Embryonic facial prominence (tissue), 1 donor: ENCODE measurements around the gene TYMP.
"Not testable (repeated sequence)": the region's sequence is repeated elsewhere in the genome, so short reads cannot be mapped to it uniquely, and the experiment has no call there.

Experiments
- DNase-seq: peaks from one replicate; pipeline ENCODE4 v3.0.0-alpha.2; 2016; ENCODE audit errors: extremely low spot score

TYMP gene

DNA sequence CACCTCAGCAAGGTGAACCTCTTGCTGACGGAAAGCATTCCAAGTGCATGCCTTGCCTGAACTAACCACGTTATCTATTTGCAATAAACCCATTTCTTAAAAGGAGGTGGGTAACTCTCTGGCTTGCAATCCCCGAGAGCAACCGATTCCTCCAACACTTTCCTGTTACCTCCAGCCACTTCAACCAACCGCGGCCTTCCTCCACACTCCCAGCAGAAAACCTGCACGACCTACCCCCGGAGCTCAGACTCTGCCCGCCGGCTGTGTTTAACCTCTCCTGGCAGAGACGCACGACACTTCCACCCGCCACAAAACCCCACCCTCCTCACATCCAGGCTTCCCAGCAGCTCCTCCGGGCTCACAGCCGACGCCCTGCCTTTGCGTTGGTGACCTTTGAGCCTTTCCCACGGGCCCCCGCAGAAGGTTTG lies 5.1 kb downstream of the TYMP start:
- no peak for DNase-seq

- DNase-seq = no peak
These were observed 5.8 kb downstream of the TYMP start for GRCh38 chr22:50523806-50524675.

DNA sequence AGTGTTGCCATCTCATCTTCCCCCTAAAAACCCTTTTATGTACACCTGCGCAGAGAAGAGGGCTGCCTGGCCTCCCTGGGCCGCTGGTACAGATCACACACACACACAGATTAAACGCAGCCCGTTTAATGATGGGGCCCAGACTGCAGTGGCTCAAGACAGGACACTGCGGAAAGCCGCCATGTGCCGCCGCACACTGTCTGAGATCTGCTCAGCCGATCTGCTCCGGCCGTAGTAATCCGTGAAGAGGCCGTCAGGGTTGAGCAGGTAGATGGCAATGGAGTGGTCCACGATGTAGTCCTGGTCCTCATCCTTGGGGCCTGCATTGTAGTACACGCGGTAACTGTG lies 6.4 kb downstream of the TYMP start:
- no peak for DNase-seq

DNA sequence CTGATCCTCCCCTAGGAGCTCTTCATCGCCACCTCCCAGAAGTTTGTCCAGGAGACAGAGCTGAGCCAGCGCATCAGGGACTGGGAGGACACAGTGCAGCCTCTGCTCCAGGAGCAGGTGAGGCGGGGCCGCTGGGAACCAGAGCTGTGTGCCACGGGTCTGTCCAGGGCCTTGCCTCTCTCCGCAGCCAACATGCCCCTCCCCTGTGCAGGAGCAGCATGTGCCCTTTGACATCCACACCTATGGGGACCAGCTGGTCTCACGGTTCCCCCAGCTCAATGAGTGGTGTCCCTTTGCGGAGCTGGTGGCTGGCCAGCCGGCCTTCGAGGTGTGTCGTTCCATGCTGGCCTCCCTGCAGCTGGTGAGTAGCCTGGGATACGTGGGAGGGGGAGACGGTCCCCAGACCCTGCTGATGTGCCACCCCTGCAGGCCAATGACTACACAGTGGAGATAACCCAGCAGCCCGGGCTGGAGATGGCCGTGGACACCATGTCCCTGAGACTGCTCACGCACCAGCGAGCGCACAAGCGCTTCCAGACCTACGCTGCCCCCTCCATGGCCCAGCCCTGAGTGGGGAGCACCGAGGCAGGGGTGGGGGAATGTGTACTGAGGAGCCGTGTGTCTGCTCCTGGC lies 6.9 kb downstream of the TYMP start:
- no peak for DNase-seq

DNA sequence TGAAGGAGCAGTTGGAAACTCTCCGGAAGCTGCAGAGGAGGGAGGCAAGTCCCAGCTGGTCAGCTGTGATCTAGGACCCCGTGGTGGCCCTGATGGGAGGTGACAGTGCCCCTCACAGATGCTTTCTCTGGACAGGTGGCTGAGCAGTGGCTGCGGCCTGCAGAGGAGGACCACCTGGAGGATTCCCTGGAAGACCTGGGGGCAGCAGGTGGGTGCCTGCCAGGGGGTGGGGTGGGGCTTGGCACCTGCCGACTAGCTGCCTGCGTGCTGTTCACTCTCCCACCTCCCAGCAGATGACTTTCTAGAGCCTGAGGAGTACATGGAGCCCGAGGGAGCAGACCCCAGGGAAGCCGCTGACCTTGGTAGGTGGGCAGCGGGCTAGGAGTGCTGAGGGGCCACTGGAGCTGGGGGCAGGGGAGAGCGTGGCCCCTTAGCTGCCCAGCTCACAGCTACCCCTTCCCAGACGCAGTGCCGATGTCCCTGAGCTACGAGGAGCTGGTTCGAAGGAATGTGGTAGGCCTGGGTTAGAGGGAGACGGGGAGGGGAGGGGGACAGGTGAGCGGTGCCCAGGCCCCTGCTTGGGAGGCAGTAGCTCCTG lies 7.5 kb downstream of the TYMP start:
- DNase-seq = no peak

DNA sequence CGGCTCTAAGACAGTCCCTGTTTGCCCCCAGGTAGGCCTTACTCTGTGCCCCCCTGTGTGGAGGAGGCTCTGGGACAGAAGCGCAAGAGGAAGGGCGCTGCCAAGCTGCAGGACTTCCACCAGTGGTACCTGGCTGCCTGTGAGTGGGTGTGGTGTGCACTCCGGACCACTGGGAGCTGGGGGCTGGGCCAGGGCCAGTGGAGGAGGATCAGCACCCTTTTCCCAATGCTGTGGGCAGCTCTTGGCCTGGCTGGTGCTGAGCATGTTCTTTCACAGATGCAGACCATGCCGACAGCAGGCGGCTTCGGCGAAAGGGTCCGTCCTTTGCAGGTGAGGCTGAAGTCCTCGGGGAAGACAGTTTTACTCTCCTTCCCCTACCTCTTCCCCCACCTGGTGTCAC lies 8.1 kb downstream of the TYMP start:
- no peak for DNase-seq

DNA sequence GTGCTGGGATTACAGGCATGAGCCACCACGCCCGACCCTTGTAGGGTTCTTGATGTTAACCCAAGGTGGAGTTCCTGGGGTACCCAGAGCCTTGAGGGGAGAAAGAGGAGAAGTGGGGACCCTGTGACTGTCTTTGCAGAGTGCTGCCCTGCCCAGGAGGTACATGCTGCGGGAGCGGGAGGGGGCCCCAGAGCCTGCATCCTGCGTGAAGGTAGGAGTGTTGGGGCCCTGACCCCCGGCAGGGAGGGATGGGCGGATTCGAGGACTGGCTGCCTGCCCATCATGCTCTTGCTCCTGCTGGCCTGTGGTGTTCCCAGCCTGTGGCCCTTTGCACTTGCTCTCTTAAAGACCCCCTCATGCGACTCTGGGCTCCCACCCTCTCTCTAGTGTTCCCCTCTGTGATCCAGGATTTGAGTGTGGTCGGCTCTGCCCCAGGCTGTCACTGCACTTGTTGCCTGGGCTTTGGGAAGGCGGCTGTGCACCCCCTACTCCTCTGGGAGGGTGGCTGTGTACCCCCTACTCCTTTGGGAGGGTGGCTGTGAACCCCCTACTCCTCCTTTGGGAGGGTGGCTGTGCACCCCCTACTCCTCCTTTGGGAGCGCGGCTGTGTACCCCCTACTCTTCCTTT lies 8.9 kb downstream of the TYMP start:
- no peak for DNase-seq

- not testable (repeated sequence) for DNase-seq
These were observed 9.6 kb downstream of the TYMP start for GRCh38 chr22:50520184-50520583.

DNA sequence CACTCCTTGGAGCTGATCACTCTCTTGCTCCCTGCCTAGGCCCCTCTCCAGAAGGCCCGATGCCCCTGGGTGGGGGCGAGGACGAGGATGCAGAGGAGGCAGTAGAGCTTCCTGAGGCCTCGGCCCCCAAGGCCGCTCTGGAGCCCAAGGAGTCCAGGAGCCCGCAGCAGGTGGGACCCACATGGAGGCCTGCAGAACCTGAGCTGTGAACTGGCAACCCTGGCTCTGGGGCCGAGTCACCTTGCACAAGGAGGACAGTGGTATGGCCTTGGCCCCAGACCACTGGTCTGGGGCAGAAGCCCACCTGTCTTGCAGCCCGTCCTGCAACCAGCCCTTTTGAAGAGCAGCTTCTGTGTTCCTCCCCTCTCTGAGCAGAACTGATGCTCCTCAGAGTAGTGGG lies 10.7 kb downstream of the TYMP start:
- DNase-seq = no peak

- DNase-seq = no peak
These were observed 11.2 kb downstream of the TYMP start for GRCh38 chr22:50518606-50519005.

GRCh38 chr22:50517495-50518260 lies 12.1 kb downstream of the TYMP start:
- no peak for DNase-seq

DNA sequence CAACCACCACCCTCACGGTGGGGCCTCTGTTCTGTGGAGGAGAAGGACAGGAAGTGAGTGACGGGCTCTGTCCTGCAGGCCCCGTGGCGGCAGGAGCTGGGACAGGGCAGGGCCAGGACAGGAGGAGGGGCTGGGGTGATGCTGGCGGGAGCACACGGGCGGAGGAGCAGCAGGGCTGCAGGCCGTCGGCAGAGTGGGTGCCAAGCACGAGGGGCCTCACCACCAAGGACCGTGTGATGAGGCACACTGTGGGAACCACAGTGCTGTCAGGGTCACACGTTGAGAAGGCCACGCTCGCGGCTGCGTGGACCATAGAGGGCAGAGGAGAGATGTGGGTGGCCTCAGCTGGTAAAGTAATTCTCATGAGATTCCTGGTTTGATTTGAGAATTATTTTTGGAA lies 12.9 kb downstream of the TYMP start:
- no peak for DNase-seq

- DNase-seq = no peak
These were observed 13.7 kb downstream of the TYMP start for GRCh38 chr22:50516068-50516467.

DNA sequence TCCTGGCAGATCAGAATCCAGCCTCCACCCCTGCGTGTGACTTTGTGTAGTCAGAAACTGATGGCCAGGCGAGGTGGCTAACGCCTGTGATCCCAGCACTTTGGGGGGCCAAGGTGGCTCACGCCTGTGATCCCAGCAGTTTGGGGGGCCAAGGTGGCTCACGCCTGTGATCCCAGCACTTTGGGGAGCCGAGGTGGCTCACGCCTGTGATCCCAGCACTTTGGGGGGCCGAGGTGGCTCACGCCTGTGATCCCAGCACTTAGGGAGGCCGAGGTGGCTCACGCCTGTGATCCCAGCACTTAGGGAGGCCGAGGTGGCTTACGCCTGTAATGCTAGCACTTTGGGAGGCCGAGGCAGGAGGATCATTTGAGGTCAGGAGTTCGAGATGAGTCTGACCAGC lies 16.6 kb downstream of the TYMP start:
- no peak for DNase-seq

DNA sequence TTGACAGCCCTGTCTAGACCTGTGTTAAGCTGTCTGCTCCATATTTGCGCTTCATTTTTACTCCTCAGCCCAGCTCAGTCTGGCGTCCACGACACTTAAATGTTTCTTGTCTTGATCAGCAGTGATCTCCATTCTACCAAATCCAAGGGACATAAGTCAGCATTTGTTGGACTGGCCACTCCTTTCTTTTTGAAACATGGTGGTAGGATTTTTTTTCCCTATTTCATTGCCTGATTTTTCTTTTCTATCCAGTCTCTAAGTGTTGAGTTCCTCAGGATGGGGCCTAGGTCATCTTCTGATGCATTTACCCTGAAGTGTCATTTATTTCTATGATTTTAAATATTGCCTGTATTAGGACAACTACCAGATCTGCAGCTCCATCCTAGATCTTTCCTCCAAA lies 20.9 kb downstream of the TYMP start:
- DNase-seq = no peak

GRCh38 chr22:50507991-50508884 lies 21.6 kb downstream of the TYMP start, which contains the start of gene NCAPH2:
NCAPH2 (plus strand) TSS chr22:50508224; CDS start chr22:50508338, 114 bp downstream.
- peak; percentile 97 for DNase-seq

DNA sequence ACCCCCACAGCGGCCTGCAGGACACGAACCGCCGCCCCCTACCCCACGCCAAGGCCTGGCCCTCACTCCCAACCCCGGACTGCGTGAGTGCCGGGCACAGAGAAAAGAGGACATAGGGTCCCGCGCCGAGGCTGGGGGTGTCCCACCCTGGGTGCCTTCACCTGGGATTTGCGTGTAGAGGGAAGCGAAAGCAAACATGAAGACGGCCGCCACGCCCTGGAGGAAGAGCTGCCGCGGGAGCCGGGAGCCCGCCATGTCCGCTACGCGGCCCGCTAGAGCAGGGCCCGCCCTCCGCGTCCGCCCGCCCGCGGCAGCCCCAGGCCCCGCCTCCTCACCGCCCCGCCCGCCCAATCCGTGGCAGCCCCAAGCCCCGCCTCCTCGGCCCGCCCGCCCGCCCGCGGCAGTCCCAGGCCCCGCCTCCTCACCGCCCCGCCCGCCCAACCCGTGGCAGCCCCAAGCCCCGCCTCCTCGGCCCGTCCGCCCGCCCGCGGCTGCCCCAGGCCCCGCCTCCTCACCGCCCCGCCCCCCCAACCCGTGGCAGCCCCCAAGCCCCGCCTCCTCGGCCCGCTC lies 22.3 kb downstream of the TYMP start, which contains the start of gene LMF2:
LMF2 (minus strand) TSS at position 282 of the 570 bp plus-strand sequence; CDS start at position 255, 27 bp downstream.
- DNase-seq = no peak

DNA sequence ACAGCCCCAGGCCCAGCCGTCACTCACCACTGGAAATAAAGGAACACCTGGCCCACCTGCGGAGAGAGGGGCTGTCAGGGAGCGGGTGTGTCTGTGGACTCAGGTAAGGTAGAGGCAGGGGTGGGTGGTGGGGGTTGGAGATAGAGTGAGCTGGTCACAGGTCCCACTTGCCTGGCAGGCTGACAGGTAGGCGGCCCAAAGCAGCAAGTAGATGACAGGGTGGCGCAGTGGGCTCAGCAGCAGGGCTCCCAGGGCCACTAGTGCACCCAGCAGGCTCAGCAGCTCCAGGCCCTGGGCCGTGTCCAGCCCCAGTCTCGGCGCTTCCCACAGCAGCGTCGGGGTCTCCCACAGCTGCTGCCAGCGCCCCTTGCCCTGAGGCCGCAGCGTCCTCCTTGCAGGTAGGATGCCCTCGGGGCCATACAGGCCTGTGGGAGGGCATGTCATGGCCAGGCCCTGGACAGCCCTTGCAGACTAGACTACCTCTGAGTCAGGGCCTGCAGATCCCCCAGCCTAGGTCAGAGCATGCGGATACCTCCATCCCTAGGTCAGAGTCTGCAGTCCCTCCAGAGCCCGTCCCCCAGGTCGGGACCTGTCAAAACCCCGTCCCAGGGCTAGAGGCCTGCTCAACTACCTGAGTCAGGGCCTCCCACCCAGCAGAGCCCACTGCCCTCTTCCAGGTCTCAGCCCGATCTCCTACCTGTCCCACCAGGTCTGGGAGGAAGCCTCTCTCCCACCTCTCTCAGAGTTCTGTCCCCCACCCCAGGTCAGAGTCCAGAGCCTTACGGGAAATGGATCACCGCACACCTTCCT lies 23.0 kb downstream of the TYMP start:
- DNase-seq = no peak
